DMS153 treated with DMSO at 0.1 percent for 48 hours (cell line): Measurements from ENCODE around the gene EP300.
"Not testable (repeated sequence)": the region's sequence is repeated elsewhere in the genome, so short reads cannot be mapped to it uniquely, and the experiment has no call there.

Experiments used
- DNase-seq: peaks from one replicate; lab custom pipeline; 2025; ENCODE audit not compliant: unreplicated experiment; lab: John Stamatoyannopoulos, UW

The EP300 gene

DNA sequence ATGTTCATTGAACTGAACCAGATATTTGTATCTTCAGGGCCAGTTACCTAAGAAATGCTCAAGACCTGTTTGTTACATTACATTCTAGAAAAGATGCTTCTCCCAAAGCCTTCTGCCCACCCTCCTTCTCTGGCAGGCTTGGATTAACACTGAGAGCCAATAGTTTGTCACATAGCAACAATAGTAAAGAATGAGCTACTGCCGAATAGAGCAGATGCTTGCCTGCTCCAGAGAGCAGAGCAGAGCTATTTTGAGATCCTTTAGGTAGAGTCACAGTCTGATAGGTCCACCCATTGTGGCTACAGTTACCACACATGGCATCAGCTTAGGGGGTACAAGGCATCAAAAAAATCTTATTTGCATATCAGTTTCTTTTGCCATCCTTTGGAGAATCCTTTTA lies 13.5 kb upstream of the EP300 start:
- DNase-seq = no peak

DNA sequence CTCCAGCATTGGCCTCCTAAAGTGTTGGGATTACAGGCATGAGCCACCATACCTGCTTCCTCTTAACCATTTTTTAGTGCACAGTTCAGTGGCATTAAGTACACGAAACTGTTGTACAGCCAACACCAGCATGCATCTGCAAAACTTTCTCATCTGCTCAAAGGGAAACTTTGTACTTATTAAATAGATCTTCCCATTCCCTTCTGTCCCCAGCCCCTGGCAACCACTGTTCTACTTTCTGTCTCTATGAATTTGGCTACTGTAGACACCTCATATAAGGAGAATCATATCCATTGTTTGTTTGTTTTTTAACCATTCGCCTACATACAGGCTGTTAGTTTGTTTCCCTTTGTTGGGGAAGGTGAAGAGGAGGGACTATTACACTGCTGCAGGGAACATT lies 6.5 kb upstream of the EP300 start:
- no peak for DNase-seq

DNA sequence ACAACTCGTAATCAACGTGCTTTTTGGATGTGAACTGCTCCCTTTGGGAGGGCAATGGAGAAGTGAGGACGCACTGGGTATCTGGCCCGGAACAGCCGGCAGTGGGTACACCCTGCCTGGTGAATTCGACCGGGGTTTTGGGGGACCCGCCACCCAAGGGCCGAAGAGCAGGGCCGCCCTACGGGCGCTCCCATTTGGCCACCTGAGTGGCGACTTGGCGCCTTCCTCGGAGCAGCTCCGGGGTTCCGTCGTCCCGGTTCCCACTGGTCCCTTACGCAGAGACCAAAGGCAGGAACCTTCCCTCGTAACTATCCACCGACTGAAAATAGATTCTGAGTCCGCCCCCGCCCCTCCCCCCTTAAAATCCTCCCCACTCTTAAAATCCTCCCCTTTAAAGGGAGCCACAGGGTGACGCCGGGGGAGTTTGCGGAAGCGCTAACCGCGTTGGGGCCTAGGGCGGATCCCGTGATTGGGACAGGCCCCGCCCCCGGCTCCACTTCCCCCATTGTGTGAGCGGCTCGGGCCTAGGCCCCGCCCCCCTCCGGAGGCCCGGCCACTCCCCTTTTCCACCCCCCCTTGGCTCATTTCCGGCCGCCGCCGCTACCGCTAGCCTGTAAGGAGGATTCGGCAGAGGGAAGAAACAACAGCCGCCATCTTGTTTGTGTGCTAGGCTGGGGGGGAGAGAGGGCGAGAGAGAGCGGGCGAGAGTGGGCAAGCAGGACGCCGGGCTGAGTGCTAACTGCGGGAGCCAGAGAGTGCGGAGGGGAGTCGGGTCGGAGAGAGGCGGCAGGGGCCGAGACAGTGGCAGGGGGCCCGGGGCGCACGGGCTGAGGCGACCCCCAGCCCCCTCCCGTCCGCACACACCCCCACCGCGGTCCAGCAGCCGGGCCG lies 1.0 kb upstream of the EP300 start:
- peak; percentile 91 for DNase-seq

DNA sequence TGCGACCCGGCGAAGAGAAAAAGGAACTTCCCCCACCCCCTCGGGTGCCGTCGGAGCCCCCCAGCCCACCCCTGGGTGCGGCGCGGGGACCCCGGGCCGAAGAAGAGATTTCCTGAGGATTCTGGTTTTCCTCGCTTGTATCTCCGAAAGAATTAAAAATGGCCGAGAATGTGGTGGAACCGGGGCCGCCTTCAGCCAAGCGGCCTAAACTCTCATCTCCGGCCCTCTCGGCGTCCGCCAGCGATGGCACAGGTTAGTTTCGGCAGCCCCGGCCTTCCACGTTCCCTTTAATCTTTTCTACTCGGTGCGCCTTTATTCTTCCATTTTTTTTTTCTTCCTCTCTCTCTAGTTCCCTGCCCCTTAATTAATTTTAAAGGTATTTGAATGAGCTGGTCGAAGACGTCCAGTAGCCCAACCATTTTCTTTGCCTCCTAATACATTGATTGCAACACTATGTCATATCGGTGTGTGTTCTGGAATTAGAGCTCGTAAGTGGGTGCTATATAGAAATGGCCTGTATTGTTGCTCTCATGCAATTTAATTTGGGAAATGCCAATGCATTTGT lies 537 bp downstream of the EP300 start:
- no peak for DNase-seq

DNA sequence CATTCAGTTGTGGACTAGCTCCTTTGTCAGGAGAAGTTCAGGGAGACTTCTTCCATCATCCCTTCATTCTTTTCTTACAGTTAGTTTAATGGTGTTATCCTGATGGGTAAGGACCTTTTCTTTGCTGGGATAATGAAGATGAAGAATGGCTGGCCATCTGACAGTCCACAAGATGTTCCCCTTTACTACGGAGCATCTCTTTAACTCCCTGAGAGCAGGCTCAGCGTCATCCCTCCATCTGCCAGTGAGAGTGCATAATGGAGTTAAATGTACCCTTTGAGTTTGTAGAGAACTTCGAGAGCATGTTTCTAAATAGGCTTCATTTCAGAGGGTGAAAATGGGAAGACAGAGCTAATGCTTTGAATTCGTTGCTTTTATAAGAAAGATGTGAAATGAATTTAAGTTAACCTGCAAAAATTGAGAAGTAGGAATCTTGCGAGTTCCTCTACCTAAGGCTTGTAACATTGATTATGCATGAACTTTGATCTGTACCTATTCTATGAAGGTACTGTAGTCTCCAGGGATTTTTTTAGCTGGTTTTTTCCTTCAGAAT lies 1.7 kb downstream of the EP300 start:
- no peak for DNase-seq

DNA sequence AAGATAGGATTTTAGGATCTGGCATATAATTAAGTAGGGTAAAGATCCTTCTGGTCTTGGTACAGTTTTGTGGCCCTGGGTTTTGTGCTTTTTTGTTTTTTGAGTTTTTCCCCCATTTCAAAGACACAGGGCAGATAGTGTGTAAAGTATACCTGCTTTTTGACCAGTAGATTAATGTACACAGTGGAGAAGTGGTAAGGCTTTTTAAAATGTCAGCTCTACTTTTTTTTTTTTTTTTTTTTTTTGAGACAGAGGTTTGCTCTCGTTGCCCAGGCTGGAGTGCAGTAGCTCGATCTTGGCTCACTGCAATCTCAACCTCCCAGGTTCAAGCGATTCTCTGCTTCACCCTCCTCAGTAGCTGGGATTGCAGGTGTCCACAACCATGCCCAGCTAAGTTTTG lies 4.0 kb downstream of the EP300 start:
- DNase-seq = no peak

DNA sequence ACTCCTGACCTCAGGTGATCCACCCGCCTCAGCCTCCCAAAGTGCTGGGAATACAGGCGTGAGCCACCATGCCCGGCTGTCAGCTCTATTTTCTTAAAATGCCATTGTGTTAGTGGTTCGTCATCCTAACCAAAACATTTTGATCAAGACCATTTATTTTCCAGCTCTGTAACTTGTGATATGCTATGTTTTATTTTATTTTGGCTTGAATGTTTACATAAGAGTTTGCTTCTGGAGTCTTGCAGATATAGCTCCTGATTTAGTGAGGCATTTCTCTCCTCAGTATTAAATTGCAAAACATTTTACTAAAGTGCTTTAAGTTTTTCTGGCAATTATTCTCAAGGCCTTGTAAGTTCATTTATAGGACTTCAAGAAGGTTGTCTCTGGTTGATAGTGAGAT lies 4.4 kb downstream of the EP300 start:
- no peak for DNase-seq

DNA sequence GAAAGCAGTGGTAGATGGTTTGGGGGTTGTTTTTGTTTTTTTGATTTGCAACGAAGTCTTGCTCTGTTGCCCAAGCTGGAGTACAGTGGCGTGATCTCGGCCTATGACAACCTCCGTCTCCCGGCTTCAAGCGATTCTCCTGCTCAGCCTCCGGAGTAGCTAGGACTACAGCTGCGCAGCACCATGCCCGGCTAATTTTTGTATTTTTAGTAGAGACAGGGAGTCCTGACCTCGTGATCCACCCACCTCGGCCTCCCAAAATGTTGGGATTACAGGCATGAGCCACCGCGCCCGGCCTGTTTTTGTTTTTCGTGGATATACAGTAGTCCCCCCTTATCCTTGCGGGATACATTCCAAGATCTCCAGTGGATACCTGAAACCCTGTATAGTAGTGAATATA lies 6.6 kb downstream of the EP300 start:
- no peak for DNase-seq

DNA sequence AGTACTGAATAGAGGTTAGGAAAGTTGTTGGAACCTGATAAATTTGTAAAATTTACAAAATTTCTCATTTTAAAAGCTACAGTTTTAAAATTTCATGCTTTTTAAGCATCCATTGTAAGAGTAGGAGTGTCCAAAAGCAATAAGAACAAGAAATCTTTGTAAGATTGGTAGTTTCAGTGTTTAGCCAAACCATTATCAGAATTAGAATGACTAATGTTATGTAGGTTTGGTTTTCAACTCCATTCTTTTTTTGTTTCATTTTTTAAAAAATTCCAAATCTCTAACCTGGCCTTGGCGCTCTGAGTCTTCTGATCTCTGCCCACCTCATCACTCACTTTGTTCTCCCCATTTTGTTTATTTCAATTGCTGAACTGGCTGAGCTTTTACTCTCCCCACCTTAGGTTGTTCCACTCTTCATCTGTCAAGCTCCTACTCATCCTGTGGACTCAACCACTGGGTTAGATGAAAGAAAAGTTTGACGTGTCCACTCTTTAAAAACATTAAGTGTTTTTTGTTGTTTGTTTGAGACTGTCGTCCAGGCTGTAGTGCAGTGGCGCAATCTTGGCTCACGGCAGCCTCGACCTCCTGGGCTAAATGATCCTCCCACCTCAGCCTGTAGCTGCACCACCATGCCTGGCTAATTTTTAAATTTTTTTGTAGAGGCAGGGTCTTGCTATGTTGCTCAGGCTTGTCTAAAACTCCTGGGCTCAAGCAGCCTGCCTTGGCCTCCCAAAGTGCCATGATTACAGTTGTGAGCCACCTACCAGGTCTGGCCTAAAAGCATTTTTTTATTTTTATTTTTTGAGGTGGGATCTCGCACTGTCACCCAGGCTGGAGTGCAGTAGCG lies 14.0 kb downstream of the EP300 start:
- no peak for DNase-seq

DNA sequence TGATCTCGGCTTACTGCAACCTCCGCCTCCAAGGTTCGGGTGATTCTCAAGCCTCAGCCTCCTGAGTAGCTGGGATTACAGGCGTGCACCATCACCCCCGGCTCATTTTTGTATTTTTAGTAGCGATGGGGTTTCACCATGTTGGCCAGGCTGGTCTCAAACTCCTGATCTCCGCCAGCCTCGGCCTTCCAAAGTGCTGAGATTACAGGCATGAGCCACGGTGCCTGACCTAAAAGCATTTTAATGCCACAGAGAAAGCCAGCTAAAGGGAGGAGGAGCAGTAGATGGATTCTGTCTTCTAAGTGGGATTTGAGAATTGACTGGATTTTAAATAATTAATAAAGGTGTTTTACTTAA lies 14.6 kb downstream of the EP300 start:
- not testable (repeated sequence) for DNase-seq

DNA sequence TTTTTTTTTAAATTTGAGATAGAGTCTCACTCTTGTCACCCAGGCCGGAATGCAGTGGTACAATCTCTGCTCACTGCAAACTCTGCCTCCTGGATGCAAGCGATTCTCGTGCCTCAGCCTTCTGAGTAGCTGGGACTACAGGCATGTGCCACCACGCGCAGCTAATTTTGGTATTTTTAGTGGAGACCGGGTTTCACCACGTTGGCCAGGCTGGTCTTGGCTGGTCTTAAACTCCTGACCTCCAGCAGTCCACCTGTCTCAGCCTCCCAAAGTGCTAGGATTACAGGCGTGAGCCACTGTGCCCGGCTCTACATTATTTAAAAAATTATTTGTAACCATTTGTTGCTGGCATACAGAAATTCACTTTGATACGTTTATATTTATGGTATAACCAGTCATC lies 18.6 kb downstream of the EP300 start:
- no peak for DNase-seq

DNA sequence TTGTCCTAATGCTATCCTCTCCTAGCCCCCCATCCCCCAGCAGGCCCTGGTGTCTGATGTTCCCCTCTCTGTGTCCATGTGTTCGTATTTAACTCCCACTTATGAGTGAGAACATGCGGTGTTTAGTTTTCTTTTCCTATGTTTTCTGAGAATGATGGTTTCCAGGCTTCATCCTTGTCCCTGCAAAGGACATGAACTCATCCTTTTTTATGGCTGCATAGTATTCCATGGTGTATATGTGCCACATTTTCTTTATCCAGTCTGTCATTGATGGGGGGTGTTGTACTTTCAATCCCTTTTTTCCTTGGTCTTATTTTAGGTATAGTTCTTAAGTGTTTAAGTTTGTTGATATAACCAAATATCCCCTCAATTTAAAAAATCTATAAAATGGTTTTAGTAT lies 23.9 kb downstream of the EP300 start:
- DNase-seq = no peak

DNA sequence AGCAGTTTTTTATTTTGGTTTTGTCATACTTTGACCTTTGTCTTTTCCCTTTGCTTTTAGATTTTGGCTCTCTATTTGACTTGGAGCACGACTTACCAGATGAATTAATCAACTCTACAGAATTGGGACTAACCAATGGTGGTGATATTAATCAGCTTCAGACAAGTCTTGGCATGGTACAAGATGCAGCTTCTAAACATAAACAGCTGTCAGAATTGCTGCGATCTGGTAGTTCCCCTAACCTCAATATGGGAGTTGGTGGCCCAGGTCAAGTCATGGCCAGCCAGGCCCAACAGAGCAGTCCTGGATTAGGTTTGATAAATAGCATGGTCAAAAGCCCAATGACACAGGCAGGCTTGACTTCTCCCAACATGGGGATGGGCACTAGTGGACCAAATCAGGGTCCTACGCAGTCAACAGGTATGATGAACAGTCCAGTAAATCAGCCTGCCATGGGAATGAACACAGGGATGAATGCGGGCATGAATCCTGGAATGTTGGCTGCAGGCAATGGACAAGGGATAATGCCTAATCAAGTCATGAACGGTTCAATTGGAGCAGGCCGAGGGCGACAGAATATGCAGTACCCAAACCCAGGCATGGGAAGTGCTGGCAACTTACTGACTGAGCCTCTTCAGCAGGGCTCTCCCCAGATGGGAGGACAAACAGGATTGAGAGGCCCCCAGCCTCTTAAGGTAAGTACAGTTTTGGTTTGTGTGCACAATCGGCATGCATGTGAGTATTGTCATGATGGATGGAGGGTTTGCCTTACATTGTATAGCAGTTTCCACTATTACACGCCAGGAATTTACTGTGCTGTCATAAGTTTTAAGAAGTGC lies 25.0 kb downstream of the EP300 start:
- no peak for DNase-seq

DNA sequence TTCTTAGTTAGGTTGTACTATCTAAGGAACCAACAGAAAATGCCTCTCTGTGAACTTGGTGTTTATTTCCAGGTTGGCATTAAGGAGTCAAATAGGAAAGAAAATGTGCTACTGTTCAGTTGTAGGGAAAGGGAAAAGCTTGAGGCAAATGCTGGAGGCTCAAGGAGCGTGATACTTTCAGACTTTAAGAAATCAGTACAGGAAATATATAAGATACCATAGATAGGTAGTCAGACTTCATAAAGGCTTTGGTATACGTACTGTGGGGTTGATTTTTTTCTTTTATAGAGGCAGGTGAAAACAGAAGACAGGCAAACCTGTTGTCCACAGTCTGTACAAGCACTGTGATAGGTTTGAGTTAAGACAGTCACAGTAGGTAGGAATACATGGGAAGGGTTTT lies 30.8 kb downstream of the EP300 start:
- DNase-seq = no peak

DNA sequence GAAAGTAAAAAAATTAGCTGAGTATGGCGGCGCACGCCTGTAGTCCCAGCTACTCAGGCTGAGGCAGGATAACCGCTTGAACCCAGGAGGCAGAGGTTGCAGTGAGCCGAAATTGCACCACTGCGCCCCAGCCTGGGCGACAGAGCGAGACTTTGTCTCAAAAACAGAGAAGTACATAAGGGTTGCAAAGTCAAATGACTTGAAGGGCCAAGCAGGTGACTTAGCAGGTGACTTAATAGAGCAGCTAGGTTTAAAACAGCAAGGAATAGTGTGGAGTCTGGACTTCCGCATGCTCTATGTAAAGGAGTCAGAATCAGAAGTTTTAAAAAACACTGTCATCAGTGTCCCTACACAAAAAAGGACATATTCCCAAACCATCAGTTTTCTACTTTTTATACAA lies 31.7 kb downstream of the EP300 start:
- DNase-seq = no peak

DNA sequence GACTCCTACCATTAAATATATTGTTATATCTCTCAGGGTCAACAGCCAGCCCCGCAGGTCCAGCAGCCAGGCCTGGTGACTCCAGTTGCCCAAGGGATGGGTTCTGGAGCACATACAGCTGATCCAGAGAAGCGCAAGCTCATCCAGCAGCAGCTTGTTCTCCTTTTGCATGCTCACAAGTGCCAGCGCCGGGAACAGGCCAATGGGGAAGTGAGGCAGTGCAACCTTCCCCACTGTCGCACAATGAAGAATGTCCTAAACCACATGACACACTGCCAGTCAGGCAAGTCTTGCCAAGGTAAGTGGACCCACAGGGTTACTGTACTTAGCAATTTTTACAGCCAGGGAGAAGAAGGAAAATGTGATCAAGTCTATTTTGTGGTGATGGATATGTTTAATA lies 35.1 kb downstream of the EP300 start:
- no peak for DNase-seq

DNA sequence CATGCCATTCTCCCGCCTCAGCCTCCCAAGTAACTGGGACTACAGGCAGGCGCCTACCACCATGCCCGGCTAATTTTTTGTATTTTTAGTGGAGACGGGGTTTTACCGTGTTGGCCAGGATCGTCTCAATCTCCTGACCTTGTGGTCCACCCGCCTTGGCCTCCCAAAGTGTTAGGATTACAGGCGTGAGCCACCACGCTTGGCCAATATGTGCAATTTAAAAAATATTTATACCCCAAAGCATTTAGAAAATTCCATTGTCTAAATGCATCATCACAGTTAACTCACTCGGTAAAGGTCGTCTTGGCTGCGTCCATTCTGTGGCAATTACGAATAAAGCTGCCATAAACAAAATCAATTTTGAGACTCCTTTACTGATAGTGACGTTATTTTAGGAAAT lies 36.2 kb downstream of the EP300 start:
- DNase-seq = no peak

DNA sequence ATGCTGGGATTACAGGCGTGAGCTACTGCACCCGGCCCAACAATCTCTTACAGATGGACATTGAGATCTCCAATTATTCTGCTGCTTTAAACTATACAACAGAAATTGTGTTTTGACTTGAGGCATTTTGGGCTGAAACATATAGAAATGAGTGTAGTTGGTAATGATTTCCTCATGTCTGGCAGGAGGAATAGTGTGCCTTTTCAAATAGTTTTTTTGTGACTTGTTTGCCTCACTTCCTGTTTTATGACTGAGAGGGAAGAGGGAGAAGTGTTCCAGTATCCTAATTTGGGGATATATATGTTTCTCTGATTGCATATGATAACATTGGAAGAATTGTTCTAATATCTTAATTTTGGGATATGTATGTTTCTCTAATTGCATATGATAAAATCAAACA lies 40.2 kb downstream of the EP300 start:
- DNase-seq = no peak

DNA sequence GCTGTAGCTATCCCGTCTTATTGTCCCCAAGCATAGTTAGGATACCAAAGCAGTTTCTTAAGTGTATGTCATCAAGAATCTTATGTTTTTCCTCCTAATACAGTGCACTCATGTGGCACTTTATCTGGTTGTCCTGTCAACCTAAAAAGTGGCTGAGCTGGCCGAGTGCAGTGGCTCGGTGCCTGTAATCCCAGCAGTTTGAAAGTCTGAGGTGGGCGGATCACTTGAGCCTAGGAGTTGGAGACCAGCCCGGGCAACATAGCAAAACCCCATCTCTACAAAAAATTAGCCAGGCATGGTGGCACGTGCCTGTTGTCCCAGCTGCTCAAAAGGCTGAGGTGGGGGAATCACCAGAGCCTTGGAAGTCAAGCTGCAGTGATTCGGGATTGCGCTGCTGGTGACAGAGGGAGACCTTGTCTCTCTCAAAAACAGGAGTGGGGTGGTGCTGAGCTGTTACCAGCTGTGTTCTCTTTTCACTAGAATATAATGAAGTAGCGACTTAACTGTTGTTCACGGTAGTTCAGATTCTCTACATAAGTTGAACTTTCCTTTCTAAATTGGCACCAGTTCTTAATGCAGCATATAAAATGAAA lies 48.1 kb downstream of the EP300 start:
- no peak for DNase-seq

DNA sequence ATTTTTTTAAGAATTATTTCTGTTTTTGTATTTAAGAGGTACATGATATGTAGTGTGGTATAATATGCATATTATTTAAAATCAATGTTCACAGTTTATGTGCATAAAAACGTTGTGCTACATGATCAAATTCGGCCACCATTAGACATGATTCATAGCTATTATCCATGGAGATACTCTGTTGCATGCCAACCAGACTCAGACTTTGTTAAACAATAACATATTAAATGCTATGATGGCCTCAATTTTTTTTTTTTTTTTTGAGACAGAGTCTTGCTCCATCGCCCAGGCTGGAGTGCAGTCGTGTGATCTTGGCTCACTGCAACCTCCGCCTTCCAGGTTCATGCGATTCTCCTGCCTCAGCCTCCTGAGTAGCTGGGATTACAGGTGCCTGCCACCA lies 53.5 kb downstream of the EP300 start:
- DNase-seq = not testable (repeated sequence)
